ENCODE results near the gene F11. TPM values are rescaled to one million over a fixed set of nuclear protein-coding genes. Genes with fewer than 3 reads are reported as not detected.

Gene F11
- total and polyA plus RNA-seq, 2 donors (not counting 3 experiments of a cell fraction or from before 2014, with no cell fraction given), result not detected

DNA sequence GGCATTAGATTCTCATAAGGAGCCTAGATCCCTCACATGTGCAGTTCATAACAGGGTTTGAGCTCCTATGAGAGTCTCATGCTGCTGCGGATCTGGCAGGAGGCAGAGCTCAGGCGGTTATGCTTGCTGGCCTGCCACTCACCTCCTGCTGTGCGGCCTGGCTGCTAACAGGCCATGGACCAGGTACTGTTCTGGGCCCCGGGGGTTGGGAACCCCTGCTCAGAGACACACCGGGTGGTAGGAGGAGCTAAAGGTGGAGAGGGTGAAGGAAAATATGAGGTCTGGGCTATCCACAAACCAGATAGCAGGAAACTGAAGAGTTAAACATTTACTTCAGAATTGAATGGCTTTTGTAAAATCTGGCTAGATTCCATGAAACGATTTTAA, 5.9 kb upstream of the F11 start:
- intact Hi-C loops (cut with micrococcal nuclease) (no loop called here), dilution Hi-C loops (cut with MboI; ENCODE audit: extremely low pct_ligation_motif_present, low sequenced_read_pairs) (no loop called here)
- Histone ChIP-seq H3K9me3 (replicated peaks; ENCODE audit: control insufficient read depth, insufficient read depth, low read length) (no peaks in the 10 kb centered on the region), H3K4me2 (ENCODE audit: insufficient read depth, low read length) (no peak overlapping the region), H3K27me3 (ENCODE audit: control insufficient read depth in 2 of 2, insufficient read depth in 2 of 2, low read length in 2 of 2) (no peaks in the 10 kb centered on the region), H3K9ac (replicated peaks; ENCODE audit: extremely low read depth, insufficient read depth, low read length) (no peak overlapping the region), H3K4me1 (ENCODE audit: control insufficient read depth, extremely low read depth, insufficient read depth, low read length) (no peaks in the 10 kb centered on the region), H3K79me2 (ENCODE audit: control insufficient read depth, insufficient read depth, low read length) (no peaks in the 10 kb centered on the region), H3K4me3 (replicated peaks in 1 of 3; ENCODE audit: insufficient read depth in 1 of 3, low read depth in 1 of 3, low read length in 3 of 3) (no peak overlapping the region), H3K9me1 (replicated peaks; ENCODE audit: control insufficient read depth, extremely low read depth, insufficient read depth, low read length) (no peaks in the 10 kb centered on the region), H3K27ac (ENCODE audit: insufficient read depth, low read depth, low read length) (no peak overlapping the region), H4K20me1 (replicated peaks; ENCODE audit: control insufficient read depth, extremely low read depth, insufficient read depth, low read length) (no peaks in the 10 kb centered on the region), H3K36me3 (ENCODE audit: control insufficient read depth in 2 of 2, extremely low read depth in 1 of 2, insufficient read depth in 2 of 2, low read length in 2 of 2) (no peaks in the 10 kb centered on the region), H2AFZ (ENCODE audit: low read depth, low read length) (no peak overlapping the region)
- ChIA-PET CTCF (no interaction called here), POLR2A (no interaction called here)
- BruUV-seq (replicated peaks), result no TSS peak
- TF ChIP-seq EZH2 (IDR thresholded peaks at IDR 0.05; ENCODE audit: borderline replicate concordance, low read depth, low read length, severe bottlenecking), result no peak
- TF ChIP-seq FOS (IDR thresholded peaks at IDR 0.05; ENCODE audit: borderline replicate concordance, insufficient read depth, low read length), result no peak
- TF ChIP-seq, protein P1, sequence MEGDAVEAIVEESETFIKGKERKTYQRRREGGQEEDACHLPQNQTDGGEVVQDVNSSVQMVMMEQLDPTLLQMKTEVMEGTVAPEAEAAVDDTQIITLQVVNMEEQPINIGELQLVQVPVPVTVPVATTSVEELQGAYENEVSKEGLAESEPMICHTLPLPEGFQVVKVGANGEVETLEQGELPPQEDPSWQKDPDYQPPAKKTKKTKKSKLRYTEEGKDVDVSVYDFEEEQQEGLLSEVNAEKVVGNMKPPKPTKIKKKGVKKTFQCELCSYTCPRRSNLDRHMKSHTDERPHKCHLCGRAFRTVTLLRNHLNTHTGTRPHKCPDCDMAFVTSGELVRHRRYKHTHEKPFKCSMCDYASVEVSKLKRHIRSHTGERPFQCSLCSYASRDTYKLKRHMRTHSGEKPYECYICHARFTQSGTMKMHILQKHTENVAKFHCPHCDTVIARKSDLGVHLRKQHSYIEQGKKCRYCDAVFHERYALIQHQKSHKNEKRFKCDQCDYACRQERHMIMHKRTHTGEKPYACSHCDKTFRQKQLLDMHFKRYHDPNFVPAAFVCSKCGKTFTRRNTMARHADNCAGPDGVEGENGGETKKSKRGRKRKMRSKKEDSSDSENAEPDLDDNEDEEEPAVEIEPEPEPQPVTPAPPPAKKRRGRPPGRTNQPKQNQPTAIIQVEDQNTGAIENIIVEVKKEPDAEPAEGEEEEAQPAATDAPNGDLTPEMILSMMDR (IDR thresholded peaks at IDR 0.05; ENCODE audit: extremely low read depth in 1 of 2, insufficient read depth in 1 of 2, low read depth in 1 of 2, low read length in 2 of 2), result no peak
- no peak for TF ChIP-seq JUN (IDR thresholded peaks at IDR 0.05; ENCODE audit: borderline replicate concordance, insufficient read depth, insufficient read length, low read depth)
- no peak for TF ChIP-seq GATA2 (IDR thresholded peaks at IDR 0.05; ENCODE audit: insufficient read depth, insufficient read length, low read depth, low read length)
- no peak for TF ChIP-seq POLR2AphosphoS5 (IDR thresholded peaks at IDR 0.05; ENCODE audit: insufficient read depth, low read depth, low read length)
- TF ChIP-seq POLR2A (IDR thresholded peaks at IDR 0.05; ENCODE audit: low read depth, low read length), result no peak
- no peak for TF ChIP-seq MAX (IDR thresholded peaks at IDR 0.05; ENCODE audit: insufficient read depth, insufficient read length)
- TF ChIP-seq MYC (IDR thresholded peaks at IDR 0.05; ENCODE audit: low read depth, low read length), result no peak
- DNase-seq (ENCODE audit: low read depth, low spot score), result no peak
- no peak for FAIRE-seq
